ENCODE measurements around the gene COX18.

The COX18 gene

GRCh38 chr4:73069338-73070073 is at the start of gene COX18:
Gene COX18, minus strand, starts transcription at chr4:73069716. Its CDS starts 67 bp downstream, at chr4:73069649.
- DNase-seq: peak; percentile 90 to 91

- DNase-seq: no peak
Observed at GRCh38 chr4:73109493-73109892, 40.0 kb upstream of the COX18 start.

- DNase-seq: no peak
Observed at GRCh38 chr4:73104695-73105094, 35.2 kb upstream of the COX18 start.

GRCh38 chr4:73103799-73104503 is 34.4 kb upstream of the COX18 start:
- DNase-seq: no peak

GRCh38 chr4:73099143-73099542 is 29.6 kb upstream of the COX18 start:
- DNase-seq: no peak

- no peak for DNase-seq
Observed at GRCh38 chr4:73098713-73099112, 29.2 kb upstream of the COX18 start.

- no peak for DNase-seq
Observed at GRCh38 chr4:73098016-73098415, 28.5 kb upstream of the COX18 start.

GRCh38 chr4:73092868-73093267 is 23.4 kb upstream of the COX18 start:
- DNase-seq: no peak

- DNase-seq: no peak
Observed at GRCh38 chr4:73090738-73091137, 21.2 kb upstream of the COX18 start.

GRCh38 chr4:73087871-73088270 is 18.4 kb upstream of the COX18 start:
- no peak for DNase-seq

GRCh38 chr4:73086095-73086868 is 16.8 kb upstream of the COX18 start:
- DNase-seq: no peak

GRCh38 chr4:73080789-73081188 is 11.3 kb upstream of the COX18 start:
- DNase-seq: no peak

- DNase-seq: no peak
Observed at GRCh38 chr4:73075832-73076231, 6.3 kb upstream of the COX18 start.

- DNase-seq: no peak
Observed at GRCh38 chr4:73070074-73070390, 516 bp upstream of the COX18 start.

- DNase-seq: no peak
Observed at GRCh38 chr4:73068491-73069337, 802 bp downstream of the COX18 start.

- no peak for DNase-seq
Observed at GRCh38 chr4:73067971-73068394, 1.5 kb downstream of the COX18 start.

- no peak for DNase-seq
Observed at GRCh38 chr4:73066928-73067327, 2.6 kb downstream of the COX18 start.

- DNase-seq: no peak
Observed at GRCh38 chr4:73066445-73066844, 3.1 kb downstream of the COX18 start.

GRCh38 chr4:73064536-73064935 is 5.0 kb downstream of the COX18 start:
- no peak for DNase-seq

GRCh38 chr4:73055241-73055897 is 14.1 kb downstream of the COX18 start:
- DNase-seq: no peak

GRCh38 chr4:73053974-73054480 is 15.5 kb downstream of the COX18 start:
- no peak for DNase-seq

- DNase-seq: no peak
Observed at GRCh38 chr4:73053076-73053475, 16.4 kb downstream of the COX18 start.
